ENCODE results near the gene SMIM35.

SMIM35 gene

GRCh38 chr11:118014022-118014421, 72.7 kb downstream of the SMIM35 start:
- no peak overlapping the region for H4K5ac ChIP-seq (ENCODE audit: low read length)
- H2BK120ac ChIP-seq (ENCODE audit: low read depth, low read length): no peak overlapping the region
- H3K18ac ChIP-seq (ENCODE audit: low read length): no peak overlapping the region
- no peak overlapping the region for H3K4ac ChIP-seq (ENCODE audit: low read depth, low read length)
- H3K4me3 ChIP-seq (ENCODE audit: low read length): no peak overlapping the region
- H4K8ac ChIP-seq (ENCODE audit: low read depth, low read length): no peak overlapping the region
- no peaks in the 10 kb centered on the region for H3K79me1 ChIP-seq (ENCODE audit: low read length)
- H3K9ac ChIP-seq (ENCODE audit: low read length): no peak overlapping the region
- H3K23ac ChIP-seq (ENCODE audit: low read length): no peak overlapping the region
- no CpG with 5 or more reads among the region's 3 CpGs for WGBS (ENCODE audit: extremely low coverage, insufficient coverage, low lambda C conversion rate)
- H2AK5ac ChIP-seq (ENCODE audit: low read length): no peak overlapping the region
- H3K36me3 ChIP-seq (ENCODE audit: control insufficient read depth, insufficient read depth, low read length): no peaks in the 10 kb centered on the region
- H2BK5ac ChIP-seq (ENCODE audit: low read length): no peak overlapping the region
- no peak overlapping the region for H2BK15ac ChIP-seq (replicated peaks; ENCODE audit: low read depth)
- H3K4me1 ChIP-seq (ENCODE audit: control insufficient read depth, low read depth, low read length): no peaks in the 10 kb centered on the region
- DNase-seq: no peak
- H3K27ac ChIP-seq (ENCODE audit: low read depth, low read length): no peak overlapping the region
- no peak overlapping the region for H3K4me2 ChIP-seq (ENCODE audit: low read length)
- H3K56ac ChIP-seq (ENCODE audit: low read length): no peak overlapping the region
- H3K79me2 ChIP-seq (ENCODE audit: control insufficient read depth, insufficient read depth, low read length): no peaks in the 10 kb centered on the region
- H3K27me3 ChIP-seq (ENCODE audit: insufficient read depth, low read length, poor library complexity): no peaks in the 10 kb centered on the region

DNA sequence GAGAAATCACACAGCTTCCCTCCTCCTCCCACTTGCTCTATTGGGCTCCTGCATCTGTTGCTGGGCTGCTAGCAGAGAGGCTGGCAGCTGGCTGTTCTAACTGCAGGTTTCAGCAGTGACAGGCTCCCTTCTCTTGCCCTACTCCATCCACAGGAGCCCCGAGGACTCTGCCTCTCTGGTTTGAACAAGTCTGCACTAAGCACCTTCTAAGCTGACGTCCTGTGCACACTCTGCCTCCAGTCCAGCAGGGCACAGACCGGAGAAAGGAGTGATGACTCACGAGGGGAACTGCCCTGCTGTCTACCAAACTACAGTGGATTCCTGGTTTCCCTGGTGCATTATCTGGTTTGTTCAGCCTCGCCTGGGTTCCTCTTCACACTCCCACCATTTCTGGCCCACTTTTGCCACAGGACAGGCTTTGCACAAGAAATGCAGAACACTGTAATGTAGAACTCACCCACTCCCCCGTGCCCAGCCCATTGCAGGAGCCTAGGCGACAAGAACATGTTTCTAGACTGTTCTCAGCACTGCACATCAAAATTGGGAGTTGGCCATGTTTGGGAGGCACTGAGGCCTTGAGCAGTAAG, 74.6 kb downstream of the SMIM35 start:
- Histone ChIP-seq H3K18ac (ENCODE audit: low read length) (no peak overlapping the region), H3K36me3 (ENCODE audit: control insufficient read depth, insufficient read depth, low read length) (no peaks in the 10 kb centered on the region), H3K4me1 (ENCODE audit: control insufficient read depth, low read depth, low read length) (no peaks in the 10 kb centered on the region), H3K27ac (ENCODE audit: low read depth, low read length) (no peak overlapping the region), H3K79me1 (ENCODE audit: low read length) (no peaks in the 10 kb centered on the region), H3K56ac (ENCODE audit: low read length) (no peak overlapping the region), H4K8ac (ENCODE audit: low read depth, low read length) (no peak overlapping the region), H3K23ac (ENCODE audit: low read length) (no peak overlapping the region), H2AK5ac (ENCODE audit: low read length) (no peak overlapping the region), H3K4me3 (ENCODE audit: low read length) (no peak overlapping the region), H2BK5ac (ENCODE audit: low read length) (no peak overlapping the region), H2BK15ac (replicated peaks; ENCODE audit: low read depth) (no peak overlapping the region), H3K27me3 (ENCODE audit: insufficient read depth, low read length, poor library complexity) (no peaks in the 10 kb centered on the region), H4K5ac (ENCODE audit: low read length) (no peak overlapping the region), H3K79me2 (ENCODE audit: control insufficient read depth, insufficient read depth, low read length) (no peaks in the 10 kb centered on the region), H3K4me2 (ENCODE audit: low read length) (no peak overlapping the region), H3K9ac (ENCODE audit: low read length) (no peak overlapping the region), H2BK120ac (ENCODE audit: low read depth, low read length) (no peak overlapping the region), H3K4ac (ENCODE audit: low read depth, low read length) (no peak overlapping the region)
- no CpG with 5 or more reads among the region's 7 CpGs for WGBS (ENCODE audit: extremely low coverage, insufficient coverage, low lambda C conversion rate)
- DNase-seq: no peak

DNA sequence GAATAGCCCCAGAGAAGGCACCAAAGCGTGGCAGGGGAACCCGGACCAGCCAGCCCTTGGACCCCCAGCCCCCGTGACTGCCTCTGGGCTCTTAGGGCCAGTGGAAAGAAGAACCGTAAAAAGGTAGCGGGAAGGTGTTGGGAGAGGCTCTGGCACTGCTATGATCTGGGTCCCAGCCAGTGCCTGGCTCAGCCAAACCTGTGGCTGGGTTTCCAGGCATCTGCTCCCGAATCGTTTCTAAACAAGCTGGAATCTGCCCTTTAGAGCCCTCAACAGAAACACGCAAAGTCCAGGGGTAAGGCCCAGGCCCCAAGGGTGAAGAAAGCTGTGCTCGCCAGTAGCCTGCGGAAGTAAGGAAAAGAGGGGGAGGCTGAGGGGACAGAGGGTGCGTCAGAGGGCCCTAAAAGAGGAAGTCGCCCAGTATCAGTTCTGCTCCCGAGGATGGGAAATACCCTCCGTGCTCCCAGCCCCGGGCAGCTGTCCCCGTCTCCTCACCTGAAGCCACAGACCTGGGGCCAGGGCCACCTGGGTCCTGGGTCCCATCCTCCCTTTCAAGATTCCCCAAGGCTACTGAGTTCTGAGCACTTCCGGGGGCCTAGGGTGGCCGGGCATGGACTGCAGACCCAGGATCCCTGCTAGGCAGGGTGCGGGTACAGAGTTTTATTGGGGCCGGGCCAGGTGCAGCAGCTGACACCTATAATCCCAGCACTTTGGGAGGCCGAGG, 75.9 kb downstream of the SMIM35 start:
- Histone ChIP-seq H3K4ac (ENCODE audit: low read depth, low read length) (no peak overlapping the region), H3K4me2 (ENCODE audit: low read length) (no peak overlapping the region)
- no peak for DNase-seq

DNA sequence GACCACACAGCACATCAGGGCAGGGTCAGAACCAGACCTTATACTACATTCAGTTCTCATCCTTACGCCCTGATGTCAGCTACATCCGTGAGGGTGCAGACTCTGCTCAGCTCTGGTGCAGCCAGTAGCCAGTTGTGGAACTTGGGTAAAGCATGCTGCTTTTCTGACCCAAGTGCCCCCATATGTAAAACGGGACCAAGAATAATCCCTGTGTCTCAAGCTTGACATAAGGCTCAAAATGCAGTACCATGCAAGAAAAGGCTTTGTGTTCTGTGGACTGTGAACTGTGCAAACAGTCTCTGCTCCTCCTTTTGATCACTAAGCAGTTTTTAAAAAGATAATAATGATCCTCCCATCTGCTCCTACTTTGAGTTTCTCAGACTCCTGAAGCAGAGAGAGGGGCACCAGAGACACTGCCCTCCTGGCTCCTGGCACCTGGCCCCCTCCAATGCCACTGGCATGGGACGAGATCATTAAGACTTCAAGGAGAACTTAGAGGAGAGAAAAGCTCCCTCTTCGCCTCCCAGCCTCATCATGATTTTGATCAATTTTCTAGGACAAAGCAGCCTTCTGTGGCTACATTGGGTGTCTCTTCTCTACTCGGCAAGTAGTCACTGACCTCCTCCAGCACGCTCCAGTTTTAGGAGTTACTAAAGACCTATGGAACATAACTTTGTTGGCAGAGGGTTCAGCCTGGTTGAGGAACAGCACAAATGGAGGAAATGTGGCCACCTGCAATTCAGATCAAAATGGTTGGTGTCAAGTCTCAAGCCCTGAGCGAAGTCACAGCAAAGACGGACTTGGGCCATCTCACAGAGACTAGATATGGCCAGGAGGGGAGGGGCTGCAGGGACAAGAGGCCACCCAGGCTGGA, 76.7 kb downstream of the SMIM35 start:
- no CpG with 5 or more reads among the region's 9 CpGs for WGBS (ENCODE audit: extremely low coverage, insufficient coverage, low lambda C conversion rate)
- Histone ChIP-seq H3K9ac (ENCODE audit: low read length) (no peak overlapping the region), H3K36me3 (ENCODE audit: control insufficient read depth, insufficient read depth, low read length) (no peaks in the 10 kb centered on the region), H3K23ac (ENCODE audit: low read length) (no peak overlapping the region), H3K27ac (ENCODE audit: low read depth, low read length) (no peak overlapping the region), H2BK5ac (ENCODE audit: low read length) (no peak overlapping the region), H2AK5ac (ENCODE audit: low read length) (no peak overlapping the region), H3K4me1 (ENCODE audit: control insufficient read depth, low read depth, low read length) (no peaks in the 10 kb centered on the region), H3K4ac (ENCODE audit: low read depth, low read length) (no peak overlapping the region), H2BK15ac (replicated peaks; ENCODE audit: low read depth) (no peak overlapping the region), H3K56ac (ENCODE audit: low read length) (no peak overlapping the region), H4K5ac (ENCODE audit: low read length) (no peak overlapping the region), H3K27me3 (ENCODE audit: insufficient read depth, low read length, poor library complexity) (no peaks in the 10 kb centered on the region), H3K4me2 (ENCODE audit: low read length) (no peak overlapping the region), H2BK120ac (ENCODE audit: low read depth, low read length) (no peak overlapping the region), H3K79me2 (ENCODE audit: control insufficient read depth, insufficient read depth, low read length) (no peaks in the 10 kb centered on the region), H3K79me1 (ENCODE audit: low read length) (no peaks in the 10 kb centered on the region), H3K18ac (ENCODE audit: low read length) (no peak overlapping the region), H4K8ac (ENCODE audit: low read depth, low read length) (no peak overlapping the region), H3K4me3 (ENCODE audit: low read length) (no peak overlapping the region)
- no peak for DNase-seq

More for the DNA sequence above, 75.9 kb downstream of the SMIM35 start:
- Histone ChIP-seq H3K36me3 (ENCODE audit: control insufficient read depth, insufficient read depth, low read length) (no peaks in the 10 kb centered on the region), H3K23ac (ENCODE audit: low read length) (no peak overlapping the region), H3K79me1 (ENCODE audit: low read length) (no peaks in the 10 kb centered on the region), H3K56ac (ENCODE audit: low read length) (no peak overlapping the region), H3K4me1 (ENCODE audit: control insufficient read depth, low read depth, low read length) (no peaks in the 10 kb centered on the region), H4K5ac (ENCODE audit: low read length) (no peak overlapping the region), H3K27me3 (ENCODE audit: insufficient read depth, low read length, poor library complexity) (no peaks in the 10 kb centered on the region), H3K4me3 (ENCODE audit: low read length) (no peak overlapping the region), H3K9ac (ENCODE audit: low read length) (no peak overlapping the region), H2BK15ac (replicated peaks; ENCODE audit: low read depth) (no peak overlapping the region), H2BK120ac (ENCODE audit: low read depth, low read length) (no peak overlapping the region), H2AK5ac (ENCODE audit: low read length) (no peak overlapping the region), H3K79me2 (ENCODE audit: control insufficient read depth, insufficient read depth, low read length) (no peaks in the 10 kb centered on the region), H3K18ac (ENCODE audit: low read length) (no peak overlapping the region), H2BK5ac (ENCODE audit: low read length) (no peak overlapping the region), H4K8ac (ENCODE audit: low read depth, low read length) (no peak overlapping the region), H3K27ac (ENCODE audit: low read depth, low read length) (no peak overlapping the region)
- no CpG with 5 or more reads among the region's 21 CpGs for WGBS (ENCODE audit: extremely low coverage, insufficient coverage, low lambda C conversion rate)

DNA sequence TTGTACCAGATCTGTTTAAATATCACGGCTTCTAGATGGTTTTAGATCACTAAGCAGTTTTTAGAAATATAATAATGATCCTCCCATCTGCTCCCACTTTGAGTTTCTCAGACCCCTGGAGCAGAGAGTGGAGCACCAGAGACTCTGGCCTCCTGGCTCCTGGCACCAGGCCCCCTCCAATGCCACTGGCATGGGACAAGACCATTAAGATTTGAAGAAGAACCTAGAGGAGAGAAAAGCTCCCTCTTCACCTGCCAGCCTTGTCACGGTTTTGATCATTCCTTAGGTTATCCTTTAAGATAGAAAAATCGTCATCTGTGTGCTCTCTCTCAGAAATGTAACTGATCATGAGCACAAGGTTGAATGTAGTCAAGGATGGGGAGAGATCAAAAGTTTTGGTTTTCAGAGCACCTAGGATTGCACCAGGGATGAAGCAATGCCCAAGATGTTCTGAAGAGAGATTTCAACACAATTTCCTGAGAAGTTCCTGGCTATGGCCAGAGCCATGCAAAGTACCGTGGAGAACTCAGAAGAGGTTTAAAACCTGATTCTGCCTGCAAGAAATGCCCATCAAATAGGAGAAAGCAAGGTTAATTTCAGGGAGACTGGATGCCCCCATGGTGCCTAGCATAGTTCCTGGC, 78.4 kb downstream of the SMIM35 start:
- Histone ChIP-seq H3K4me3 (ENCODE audit: low read length) (no peak overlapping the region), H3K9ac (ENCODE audit: low read length) (no peak overlapping the region), H2BK5ac (ENCODE audit: low read length) (no peak overlapping the region), H3K27me3 (ENCODE audit: insufficient read depth, low read length, poor library complexity) (no peaks in the 10 kb centered on the region), H3K56ac (ENCODE audit: low read length) (no peak overlapping the region), H3K36me3 (ENCODE audit: control insufficient read depth, insufficient read depth, low read length) (no peaks in the 10 kb centered on the region), H4K8ac (ENCODE audit: low read depth, low read length) (no peak overlapping the region), H4K5ac (ENCODE audit: low read length) (no peak overlapping the region), H3K4ac (ENCODE audit: low read depth, low read length) (no peak overlapping the region), H3K79me2 (ENCODE audit: control insufficient read depth, insufficient read depth, low read length) (no peaks in the 10 kb centered on the region), H3K4me2 (ENCODE audit: low read length) (no peak overlapping the region), H3K18ac (ENCODE audit: low read length) (no peak overlapping the region), H3K23ac (ENCODE audit: low read length) (no peak overlapping the region), H2BK120ac (ENCODE audit: low read depth, low read length) (no peak overlapping the region), H2AK5ac (ENCODE audit: low read length) (no peak overlapping the region), H2BK15ac (replicated peaks; ENCODE audit: low read depth) (no peak overlapping the region), H3K4me1 (ENCODE audit: control insufficient read depth, low read depth, low read length) (no peaks in the 10 kb centered on the region), H3K27ac (ENCODE audit: low read depth, low read length) (no peak overlapping the region), H3K79me1 (ENCODE audit: low read length) (no peaks in the 10 kb centered on the region)
- WGBS (ENCODE audit: extremely low coverage, insufficient coverage, low lambda C conversion rate): no CpG with 5 or more reads among the region's 4 CpGs
- no peak for DNase-seq

Measured in mesendoderm (in vitro differentiated cells).